Liver (tissue), 9 donors: ENCODE measurements around the gene PDLIM3. TPM values are rescaled to one million over a fixed set of nuclear protein-coding genes. Genes with fewer than 3 reads are reported as not detected.

Experiments used
- DNase-seq: peaks from one replicate; pipeline ENCODE4 v3.0.0-alpha.2; 2017; ENCODE audit warnings: low spot score
- H3K27ac ChIP-seq, 2 donors: one replicate each; pipeline ENCODE4 v1.7.0; 2013; ENCODE audit warnings: inconsistent platforms in 2 of 2, low read length in 2 of 2, control low read depth in 1 of 2, low read depth in 1 of 2, mild to moderate bottlenecking in 1 of 2
- H3K27me3 ChIP-seq, 4 donors: one replicate each; pipeline versions ENCODE4 v1.6.1 to v1.7.0; 2013; ENCODE audit warnings: low read length in 3 of 4, inconsistent platforms in 1 of 4, mild to moderate bottlenecking in 1 of 4, moderate library complexity in 1 of 4; ENCODE audit not compliant: control insufficient read depth in 4 of 4, insufficient read depth in 4 of 4
- H3K36me3 ChIP-seq, 4 donors: one replicate each; pipeline versions ENCODE4 v1.6.1 to v1.7.0; 2013; ENCODE audit warnings: low read length in 3 of 4, mild to moderate bottlenecking in 3 of 4, low read depth in 1 of 4, moderate library complexity in 1 of 4; ENCODE audit not compliant: control insufficient read depth in 4 of 4, insufficient read depth in 3 of 4
- H3K4me1 ChIP-seq, 4 donors: one replicate each; pipeline versions ENCODE4 v1.6.1 to v1.7.0; 2013; ENCODE audit warnings: low read length in 3 of 4, mild to moderate bottlenecking in 3 of 4, moderate library complexity in 1 of 4; ENCODE audit not compliant: control insufficient read depth in 4 of 4, insufficient read depth in 4 of 4
- H3K4me3 ChIP-seq, 3 donors: one replicate each; pipeline versions ENCODE4 v1.6.1 to v1.7.0; 2013; ENCODE audit warnings: low read length in 3 of 3, control low read depth in 1 of 3, low read depth in 1 of 3, mild to moderate bottlenecking in 1 of 3
- H3K9ac ChIP-seq, 2 donors: one replicate each; pipeline ENCODE4 v1.7.0; 2013; ENCODE audit warnings: low read length in 2 of 2, mild to moderate bottlenecking in 2 of 2, moderate library complexity in 2 of 2, control low read depth in 1 of 2, low read depth in 1 of 2
- H3K9me3 ChIP-seq, 4 donors: one replicate each; pipeline versions ENCODE4 v1.6.1 to v1.7.0; 2013; ENCODE audit warnings: low read length in 3 of 4; ENCODE audit not compliant: control insufficient read depth in 4 of 4
- EGR1 ChIP-seq, 2 donors: IDR thresholded peaks; 2 replicates each; pipeline ENCODE4 v1.6.1; 2016 to 2018; ENCODE audit warnings: antibody characterized with exemption in 2 of 2, low read depth in 2 of 2
- FOXA1 ChIP-seq: IDR thresholded peaks from 2 replicates; pipeline ENCODE4 v1.6.1; 2016; ENCODE audit warnings: antibody characterized with exemption
- GABPA ChIP-seq, 2 donors: IDR thresholded peaks in 1 of 2; conservative IDR thresholded peaks in 1 of 2; 2 replicates each; pipeline ENCODE4 v1.6.1; 2016; ENCODE audit warnings: antibody characterized with exemption in 2 of 2, mild to moderate bottlenecking in 1 of 2, moderate library complexity in 1 of 2
- HNF4A ChIP-seq, 2 donors: conservative IDR thresholded peaks; 2 replicates each; pipeline ENCODE4 v1.6.1; 2016; ENCODE audit warnings: antibody characterized with exemption in 2 of 2, mild to moderate bottlenecking in 2 of 2
- HNF4G ChIP-seq: IDR thresholded peaks from 2 replicates; pipeline ENCODE4 v1.6.1; 2016; ENCODE audit warnings: antibody characterized with exemption
- JUND ChIP-seq, 2 donors: IDR thresholded peaks; 2 replicates each; pipeline ENCODE4 v1.6.1; 2016; ENCODE audit warnings: antibody characterized with exemption in 2 of 2
- NR2F2 ChIP-seq: IDR thresholded peaks from 2 replicates; pipeline ENCODE4 v1.6.1; 2016; ENCODE audit warnings: antibody characterized with exemption
- RAD21 ChIP-seq, 2 donors: IDR thresholded peaks; 2 replicates each; pipeline ENCODE4 v1.6.1; 2016; ENCODE audit warnings: antibody characterized with exemption in 2 of 2, mild to moderate bottlenecking in 2 of 2
- RXRA ChIP-seq, 2 donors: IDR thresholded peaks; 2 replicates each; pipeline ENCODE4 v1.6.1; 2017 to 2018; ENCODE audit warnings: antibody characterized with exemption in 2 of 2, mild to moderate bottlenecking in 1 of 2
- SP1 ChIP-seq: IDR thresholded peaks from 2 replicates; pipeline ENCODE4 v1.6.1; 2018; ENCODE audit warnings: antibody characterized with exemption, mild to moderate bottlenecking
- TAF1 ChIP-seq: conservative IDR thresholded peaks from 2 replicates; pipeline ENCODE4 v1.6.1; 2016; ENCODE audit warnings: antibody characterized with exemption, mild to moderate bottlenecking
- YY1 ChIP-seq: IDR thresholded peaks from 2 replicates; pipeline ENCODE4 v1.6.1; 2016; ENCODE audit warnings: antibody characterized with exemption, mild to moderate bottlenecking
- WGBS: extraction: QIAGEN DNeasy Blood & Tissue Kit; methylation state at CpG from one replicate; pipeline ENCODE4 v1.1.7; 2013; 5-methylcytosine and 5-hydroxymethylcytosine counted together
- polyA plus RNA-seq, 2 donors: library from polyadenylated mRNA; stranded (reverse) in 1 of 2; unstranded in 1 of 2; fragments of 200-250 nt in 1 of 2; fragments of >200 nt in 1 of 2; fragmentation: Nextera tagmentation in 1 of 2; extraction: Ambion mirVana in 1 of 2; gene quantifications; one replicate each; pipeline versions ENCODE4 v1.2.1 to v1.2.3, GENCODE V29; 2013 to 2015
- total RNA-seq, 2 donors: library from RNA; depleted of rRNA; stranded (reverse); fragments of >200 nt; gene quantifications; one replicate each; pipeline ENCODE4 v1.2.3, GENCODE V29; 2014
- TF ChIP-seq, protein P1 (sequence below): fragments of 150-350 bp; IDR thresholded peaks from 2 replicates; pipeline ENCODE4 v1.5.1; 2017; ENCODE audit warnings: improper control_type of control experiment, low read depth, low read length; ENCODE audit not compliant: missing input control
- TF ChIP-seq, protein P2 (sequence below): IDR thresholded peaks from 2 replicates; pipeline ENCODE4 v1.6.1; 2016; ENCODE audit warnings: antibody characterized with exemption
- TF ChIP-seq, protein P3 (sequence below): IDR thresholded peaks from 2 replicates; pipeline ENCODE4 v1.6.1; 2016; ENCODE audit warnings: antibody characterized with exemption
- TF ChIP-seq, protein P4 (sequence below): IDR thresholded peaks from 2 replicates; pipeline ENCODE4 v1.6.1; 2016; ENCODE audit warnings: antibody characterized with exemption
- TF ChIP-seq, protein P5 (sequence below): IDR thresholded peaks from 2 replicates; pipeline ENCODE4 v1.6.1; 2016; ENCODE audit warnings: antibody characterized with exemption, mild to moderate bottlenecking
- donor health status: healthy.
- donor health status: healthy.
- donor health status: healthy.
- donor health status: healthy.
- donor health status: healthy.

The PDLIM3 gene
- total and polyA plus RNA-seq, 4 donors, result 0.58 to 8.8 (median 3.3) TPM

DNA sequence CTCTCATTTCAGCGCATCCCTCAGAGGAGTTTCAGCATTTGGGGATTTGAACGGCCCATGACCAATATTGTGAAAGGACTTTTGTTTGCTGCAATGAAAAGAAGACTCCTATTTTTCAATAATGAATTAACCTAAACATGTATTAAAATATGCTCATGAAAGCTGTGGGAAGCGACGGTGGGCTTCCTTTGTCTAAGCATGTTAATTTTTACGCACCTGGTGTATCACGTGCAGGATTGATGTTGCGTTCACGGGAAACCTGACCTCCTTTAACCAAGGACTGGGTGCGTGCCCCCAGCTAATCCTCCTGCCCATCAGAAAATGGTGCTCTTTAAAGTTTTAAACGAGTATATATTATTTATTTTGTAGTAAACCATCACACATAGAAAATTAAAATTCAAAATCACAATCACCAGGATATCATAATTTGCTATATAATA is 63.2 kb downstream of the PDLIM3 start:
- no peak for TF ChIP-seq HNF4A (conservative IDR thresholded peaks at IDR 0.05)
- TF ChIP-seq, protein P1, sequence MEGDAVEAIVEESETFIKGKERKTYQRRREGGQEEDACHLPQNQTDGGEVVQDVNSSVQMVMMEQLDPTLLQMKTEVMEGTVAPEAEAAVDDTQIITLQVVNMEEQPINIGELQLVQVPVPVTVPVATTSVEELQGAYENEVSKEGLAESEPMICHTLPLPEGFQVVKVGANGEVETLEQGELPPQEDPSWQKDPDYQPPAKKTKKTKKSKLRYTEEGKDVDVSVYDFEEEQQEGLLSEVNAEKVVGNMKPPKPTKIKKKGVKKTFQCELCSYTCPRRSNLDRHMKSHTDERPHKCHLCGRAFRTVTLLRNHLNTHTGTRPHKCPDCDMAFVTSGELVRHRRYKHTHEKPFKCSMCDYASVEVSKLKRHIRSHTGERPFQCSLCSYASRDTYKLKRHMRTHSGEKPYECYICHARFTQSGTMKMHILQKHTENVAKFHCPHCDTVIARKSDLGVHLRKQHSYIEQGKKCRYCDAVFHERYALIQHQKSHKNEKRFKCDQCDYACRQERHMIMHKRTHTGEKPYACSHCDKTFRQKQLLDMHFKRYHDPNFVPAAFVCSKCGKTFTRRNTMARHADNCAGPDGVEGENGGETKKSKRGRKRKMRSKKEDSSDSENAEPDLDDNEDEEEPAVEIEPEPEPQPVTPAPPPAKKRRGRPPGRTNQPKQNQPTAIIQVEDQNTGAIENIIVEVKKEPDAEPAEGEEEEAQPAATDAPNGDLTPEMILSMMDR, result no peak
- TF ChIP-seq GABPA (IDR thresholded peaks at IDR 0.05 in 1 of 2, conservative IDR thresholded peaks at IDR 0.05 in 1 of 2), result no peak
- TF ChIP-seq, protein P2, sequence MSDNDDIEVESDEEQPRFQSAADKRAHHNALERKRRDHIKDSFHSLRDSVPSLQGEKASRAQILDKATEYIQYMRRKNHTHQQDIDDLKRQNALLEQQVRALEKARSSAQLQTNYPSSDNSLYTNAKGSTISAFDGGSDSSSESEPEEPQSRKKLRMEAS, result no peak
- TF ChIP-seq RXRA (IDR thresholded peaks at IDR 0.05), result no peak
- no peak for TF ChIP-seq JUND (IDR thresholded peaks at IDR 0.05)
- TF ChIP-seq NR2F2, result no peak
- TF ChIP-seq, protein P3, sequence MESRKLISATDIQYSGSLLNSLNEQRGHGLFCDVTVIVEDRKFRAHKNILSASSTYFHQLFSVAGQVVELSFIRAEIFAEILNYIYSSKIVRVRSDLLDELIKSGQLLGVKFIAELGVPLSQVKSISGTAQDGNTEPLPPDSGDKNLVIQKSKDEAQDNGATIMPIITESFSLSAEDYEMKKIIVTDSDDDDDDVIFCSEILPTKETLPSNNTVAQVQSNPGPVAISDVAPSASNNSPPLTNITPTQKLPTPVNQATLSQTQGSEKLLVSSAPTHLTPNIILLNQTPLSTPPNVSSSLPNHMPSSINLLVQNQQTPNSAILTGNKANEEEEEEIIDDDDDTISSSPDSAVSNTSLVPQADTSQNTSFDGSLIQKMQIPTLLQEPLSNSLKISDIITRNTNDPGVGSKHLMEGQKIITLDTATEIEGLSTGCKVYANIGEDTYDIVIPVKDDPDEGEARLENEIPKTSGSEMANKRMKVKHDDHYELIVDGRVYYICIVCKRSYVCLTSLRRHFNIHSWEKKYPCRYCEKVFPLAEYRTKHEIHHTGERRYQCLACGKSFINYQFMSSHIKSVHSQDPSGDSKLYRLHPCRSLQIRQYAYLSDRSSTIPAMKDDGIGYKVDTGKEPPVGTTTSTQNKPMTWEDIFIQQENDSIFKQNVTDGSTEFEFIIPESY, result no peak
- no peak for TF ChIP-seq EGR1 (IDR thresholded peaks at IDR 0.05; ENCODE audit: low read depth in 2 of 2)
- TF ChIP-seq SP1, result no peak
- no peak for TF ChIP-seq HNF4G
- TF ChIP-seq, protein P4, sequence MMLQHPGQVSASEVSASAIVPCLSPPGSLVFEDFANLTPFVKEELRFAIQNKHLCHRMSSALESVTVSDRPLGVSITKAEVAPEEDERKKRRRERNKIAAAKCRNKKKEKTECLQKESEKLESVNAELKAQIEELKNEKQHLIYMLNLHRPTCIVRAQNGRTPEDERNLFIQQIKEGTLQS, result no peak
- TF ChIP-seq YY1, result no peak
- no peak for TF ChIP-seq FOXA1
- TF ChIP-seq TAF1, result no peak
- TF ChIP-seq, protein P5, sequence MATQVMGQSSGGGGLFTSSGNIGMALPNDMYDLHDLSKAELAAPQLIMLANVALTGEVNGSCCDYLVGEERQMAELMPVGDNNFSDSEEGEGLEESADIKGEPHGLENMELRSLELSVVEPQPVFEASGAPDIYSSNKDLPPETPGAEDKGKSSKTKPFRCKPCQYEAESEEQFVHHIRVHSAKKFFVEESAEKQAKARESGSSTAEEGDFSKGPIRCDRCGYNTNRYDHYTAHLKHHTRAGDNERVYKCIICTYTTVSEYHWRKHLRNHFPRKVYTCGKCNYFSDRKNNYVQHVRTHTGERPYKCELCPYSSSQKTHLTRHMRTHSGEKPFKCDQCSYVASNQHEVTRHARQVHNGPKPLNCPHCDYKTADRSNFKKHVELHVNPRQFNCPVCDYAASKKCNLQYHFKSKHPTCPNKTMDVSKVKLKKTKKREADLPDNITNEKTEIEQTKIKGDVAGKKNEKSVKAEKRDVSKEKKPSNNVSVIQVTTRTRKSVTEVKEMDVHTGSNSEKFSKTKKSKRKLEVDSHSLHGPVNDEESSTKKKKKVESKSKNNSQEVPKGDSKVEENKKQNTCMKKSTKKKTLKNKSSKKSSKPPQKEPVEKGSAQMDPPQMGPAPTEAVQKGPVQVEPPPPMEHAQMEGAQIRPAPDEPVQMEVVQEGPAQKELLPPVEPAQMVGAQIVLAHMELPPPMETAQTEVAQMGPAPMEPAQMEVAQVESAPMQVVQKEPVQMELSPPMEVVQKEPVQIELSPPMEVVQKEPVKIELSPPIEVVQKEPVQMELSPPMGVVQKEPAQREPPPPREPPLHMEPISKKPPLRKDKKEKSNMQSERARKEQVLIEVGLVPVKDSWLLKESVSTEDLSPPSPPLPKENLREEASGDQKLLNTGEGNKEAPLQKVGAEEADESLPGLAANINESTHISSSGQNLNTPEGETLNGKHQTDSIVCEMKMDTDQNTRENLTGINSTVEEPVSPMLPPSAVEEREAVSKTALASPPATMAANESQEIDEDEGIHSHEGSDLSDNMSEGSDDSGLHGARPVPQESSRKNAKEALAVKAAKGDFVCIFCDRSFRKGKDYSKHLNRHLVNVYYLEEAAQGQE, result no peak
- no peak for TF ChIP-seq RAD21 (IDR thresholded peaks at IDR 0.05)
- peak overlapping the region in 2 of 3 donors; percentile 72 to 91 for H3K4me3 ChIP-seq
- H3K27me3 ChIP-seq, result no peaks in the 10 kb centered on the region
- no peak for DNase-seq
- no peak overlapping the region for H3K27ac ChIP-seq
- no peaks in the 10 kb centered on the region for H3K9me3 ChIP-seq
- peaks cover 2 to 10% (median 7%) of the 10 kb centered on the region in 4 donors for H3K4me1 ChIP-seq
- WGBS, result 46% methylated on average over 10 of the region's 10 CpGs
- no peak overlapping the region for H3K9ac ChIP-seq
- H3K36me3 ChIP-seq, result no peaks in the 10 kb centered on the region
